HepG2 (cell line): Measurements from ENCODE around the gene EIF6. TPM values are rescaled to one million over a fixed set of nuclear protein-coding genes. Genes with fewer than 3 reads are reported as not detected.

Source experiments
- CEBPB ChIP-seq: IDR thresholded peaks from 2 replicates; pipeline ENCODE4 v1.6.1; 2011; ENCODE audit warnings: low read depth, low read length, improper control_type of control experiment, borderline replicate concordance
- FOXO1 ChIP-seq: sonication (generic); formaldehyde crosslinking; IDR thresholded peaks from 2 replicates; pipeline ENCODE4 v1.4.0; 2020; ENCODE audit warnings: missing genetic modification reagents
- IRF2 ChIP-seq: IDR thresholded peaks from 2 replicates; pipeline ENCODE4 v1.6.1; 2018; ENCODE audit warnings: missing genetic modification reagents, missing compliant biosample characterization
- KDM5B ChIP-seq: sonication (generic); formaldehyde crosslinking; IDR thresholded peaks from 2 replicates; pipeline ENCODE4 v1.4.0; 2020; ENCODE audit warnings: missing genetic modification reagents, mild to moderate bottlenecking, borderline replicate concordance
- MEIS1 ChIP-seq: sonication (generic); formaldehyde crosslinking; IDR thresholded peaks from 2 replicates; pipeline ENCODE4 v1.9.0; 2021; ENCODE audit warnings: mild to moderate bottlenecking, missing genetic modification reagents, moderate library complexity, borderline replicate concordance
- NR2F6 ChIP-seq, 2 experiments: IDR thresholded peaks; 2 replicates each; pipeline ENCODE4 v1.6.1; 2016; ENCODE audit warnings: antibody characterized with exemption in 1 of 2, mild to moderate bottlenecking in 1 of 2
- SAP130 ChIP-seq: IDR thresholded peaks from 2 replicates; pipeline ENCODE4 v1.6.1; 2016; ENCODE audit warnings: low read depth
- STAG1 ChIP-seq: sonication (generic); formaldehyde crosslinking; IDR thresholded peaks from 2 replicates; pipeline ENCODE4 v1.4.0; 2020; ENCODE audit warnings: missing genetic modification reagents
- ZFX ChIP-seq: sonication (generic); formaldehyde crosslinking; IDR thresholded peaks from 2 replicates; pipeline ENCODE4 v1.4.0; 2020; ENCODE audit warnings: mild to moderate bottlenecking, low read depth, missing genetic modification reagents, moderate library complexity
- ZKSCAN5 ChIP-seq: sonication (generic); formaldehyde crosslinking; IDR thresholded peaks from 2 replicates; pipeline ENCODE4 v1.5.1; 2020; ENCODE audit warnings: mild to moderate bottlenecking, missing genetic modification reagents
- ZNF251 ChIP-seq: sonication (generic); formaldehyde crosslinking; IDR thresholded peaks from 2 replicates; pipeline ENCODE4 v1.9.0; 2021; ENCODE audit warnings: mild to moderate bottlenecking, missing genetic modification reagents
- ZNF333 ChIP-seq: sonication (generic); formaldehyde crosslinking; IDR thresholded peaks from 2 replicates; pipeline ENCODE4 v1.4.0; 2020; ENCODE audit warnings: mild to moderate bottlenecking, missing genetic modification reagents, borderline replicate concordance
- ZSCAN9 ChIP-seq: IDR thresholded peaks from 2 replicates; pipeline ENCODE4 v1.6.1; 2016; ENCODE audit warnings: borderline replicate concordance
- polyA plus RNA-seq, 8 experiments: library from polyadenylated mRNA; depleted of rRNA in 3 of 8; stranded (reverse) in 7 of 8; unstranded in 1 of 8; fragments of >200 nt; fragmentation: Illumina TruSeq in 4 of 8; extraction: Trizol in 4 of 8; gene quantifications; 2 replicates each; pipeline versions ENCODE4 v1.2.1 to v1.2.3, GENCODE V29; 2011 to 2016; ENCODE audit warnings: low read depth in 4 of 8, missing spikeins in 1 of 8, mixed read lengths in 1 of 8; ENCODE audit not compliant: insufficient read depth in 1 of 8
- total RNA-seq, 5 experiments: library from RNA; depleted of rRNA; stranded (reverse); fragments of >200 nt; fragmentation: Illumina TruSeq; extraction: Trizol; gene quantifications; 2 replicates each; pipeline ENCODE4 v1.2.3, GENCODE V29; 2016; ENCODE audit warnings: low read depth in 1 of 5
- TF ChIP-seq, protein P1 (sequence below): sonication (generic); formaldehyde crosslinking; IDR thresholded peaks from 2 replicates; pipeline ENCODE4 v1.9.0; 2022; ENCODE audit warnings: missing genetic modification reagents, mild to moderate bottlenecking, borderline replicate concordance
- TF ChIP-seq, protein P2 (sequence below): sonication (generic); formaldehyde crosslinking; IDR thresholded peaks from 2 replicates; pipeline ENCODE4 v1.5.0; 2020; ENCODE audit warnings: mild to moderate bottlenecking, missing genetic modification reagents
- TF ChIP-seq, protein P3 (sequence below): IDR thresholded peaks from 2 replicates; pipeline ENCODE4 v1.6.1; 2016; ENCODE audit warnings: low read depth, missing genetic modification reagents, missing compliant biosample characterization
- TF ChIP-seq, protein P4 (sequence below): sonication (generic); formaldehyde crosslinking; IDR thresholded peaks from 2 replicates; pipeline ENCODE4 v1.5.0; 2020; ENCODE audit warnings: mild to moderate bottlenecking, missing genetic modification reagents, moderate library complexity
- TF ChIP-seq, protein P5 (sequence below): sonication (generic); formaldehyde crosslinking; IDR thresholded peaks from 2 replicates; pipeline ENCODE4 v1.8.1; 2023; ENCODE audit warnings: mild to moderate bottlenecking, missing genetic modification reagents

EIF6 gene
- total and polyA plus RNA-seq, 2 of the 13 experiments (the other 11 are each of a cell fraction or from before 2014, with no cell fraction given): 462 to 466 TPM

DNA sequence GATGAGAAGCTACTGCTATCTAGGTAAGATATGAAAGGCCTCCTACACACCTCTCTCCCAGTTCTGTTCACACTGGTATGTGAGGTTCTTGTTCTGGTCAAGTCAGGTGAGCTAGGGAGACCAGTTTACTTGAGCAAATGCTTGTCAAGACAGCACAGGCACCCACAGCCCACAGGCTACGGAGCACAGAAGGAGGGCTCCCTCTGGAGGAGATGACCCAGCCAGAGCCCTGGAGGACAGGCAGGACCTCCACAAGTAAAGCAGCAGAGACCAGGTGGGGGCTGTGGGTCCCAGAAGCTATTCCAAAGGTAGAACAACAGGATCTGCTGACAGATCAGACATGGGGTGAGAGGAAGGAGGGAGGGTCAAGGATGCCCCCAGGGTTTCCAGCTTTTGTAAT, 19.8 kb downstream of the EIF6 start (continued):
- TF ChIP-seq MEIS1 (CRISPR knock-in tag) (0 out of 2 replicates have a peak, but pooled peaks have one; percentile 24), ZNF251 (CRISPR knock-in tag) (no peak), FOXO1 (CRISPR knock-in tag) (no peak), ZNF333 (no peak), ZKSCAN5 (CRISPR knock-in tag) (0 out of 2 replicates have a peak, but pooled peaks have one; percentile 39), STAG1 (peak; percentile 88), ZSCAN9 (no peak), IRF2 (CRISPR knock-in tag) (0 out of 2 replicates have a peak, but pooled peaks have one; percentile 15), NR2F6 (IDR thresholded peaks at IDR 0.05) (0 out of 2 replicates have a peak, but pooled peaks have one; percentile 8), NR2F6 (CRISPR knock-in tag; IDR thresholded peaks at IDR 0.05) (no peak), CEBPB (peak; percentile 29; the same call in 1 of the 2 replicates), KDM5B (0 out of 2 replicates have a peak, but pooled peaks have one; percentile 35), SAP130 (0 out of 2 replicates have a peak, but pooled peaks have one; percentile 33), ZFX (CRISPR knock-in tag) (peak; percentile 23; the same call in 1 of the 2 replicates)
- TF ChIP-seq, protein P1, sequence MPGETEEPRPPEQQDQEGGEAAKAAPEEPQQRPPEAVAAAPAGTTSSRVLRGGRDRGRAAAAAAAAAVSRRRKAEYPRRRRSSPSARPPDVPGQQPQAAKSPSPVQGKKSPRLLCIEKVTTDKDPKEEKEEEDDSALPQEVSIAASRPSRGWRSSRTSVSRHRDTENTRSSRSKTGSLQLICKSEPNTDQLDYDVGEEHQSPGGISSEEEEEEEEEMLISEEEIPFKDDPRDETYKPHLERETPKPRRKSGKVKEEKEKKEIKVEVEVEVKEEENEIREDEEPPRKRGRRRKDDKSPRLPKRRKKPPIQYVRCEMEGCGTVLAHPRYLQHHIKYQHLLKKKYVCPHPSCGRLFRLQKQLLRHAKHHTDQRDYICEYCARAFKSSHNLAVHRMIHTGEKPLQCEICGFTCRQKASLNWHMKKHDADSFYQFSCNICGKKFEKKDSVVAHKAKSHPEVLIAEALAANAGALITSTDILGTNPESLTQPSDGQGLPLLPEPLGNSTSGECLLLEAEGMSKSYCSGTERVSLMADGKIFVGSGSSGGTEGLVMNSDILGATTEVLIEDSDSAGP (CRISPR knock-in tag): peak; percentile 13; the same call in 1 of the 2 replicates
- TF ChIP-seq, protein P2, sequence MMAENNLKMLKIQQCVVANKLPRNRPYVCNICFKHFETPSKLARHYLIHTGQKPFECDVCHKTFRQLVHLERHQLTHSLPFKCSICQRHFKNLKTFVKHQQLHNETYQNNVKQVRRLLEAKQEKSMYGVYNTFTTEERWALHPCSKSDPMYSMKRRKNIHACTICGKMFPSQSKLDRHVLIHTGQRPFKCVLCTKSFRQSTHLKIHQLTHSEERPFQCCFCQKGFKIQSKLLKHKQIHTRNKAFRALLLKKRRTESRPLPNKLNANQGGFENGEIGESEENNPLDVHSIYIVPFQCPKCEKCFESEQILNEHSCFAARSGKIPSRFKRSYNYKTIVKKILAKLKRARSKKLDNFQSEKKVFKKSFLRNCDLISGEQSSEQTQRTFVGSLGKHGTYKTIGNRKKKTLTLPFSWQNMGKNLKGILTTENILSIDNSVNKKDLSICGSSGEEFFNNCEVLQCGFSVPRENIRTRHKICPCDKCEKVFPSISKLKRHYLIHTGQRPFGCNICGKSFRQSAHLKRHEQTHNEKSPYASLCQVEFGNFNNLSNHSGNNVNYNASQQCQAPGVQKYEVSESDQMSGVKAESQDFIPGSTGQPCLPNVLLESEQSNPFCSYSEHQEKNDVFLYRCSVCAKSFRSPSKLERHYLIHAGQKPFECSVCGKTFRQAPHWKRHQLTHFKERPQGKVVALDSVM: peak; percentile 66; the same call in 1 of the 2 replicates
- TF ChIP-seq, protein P3, sequence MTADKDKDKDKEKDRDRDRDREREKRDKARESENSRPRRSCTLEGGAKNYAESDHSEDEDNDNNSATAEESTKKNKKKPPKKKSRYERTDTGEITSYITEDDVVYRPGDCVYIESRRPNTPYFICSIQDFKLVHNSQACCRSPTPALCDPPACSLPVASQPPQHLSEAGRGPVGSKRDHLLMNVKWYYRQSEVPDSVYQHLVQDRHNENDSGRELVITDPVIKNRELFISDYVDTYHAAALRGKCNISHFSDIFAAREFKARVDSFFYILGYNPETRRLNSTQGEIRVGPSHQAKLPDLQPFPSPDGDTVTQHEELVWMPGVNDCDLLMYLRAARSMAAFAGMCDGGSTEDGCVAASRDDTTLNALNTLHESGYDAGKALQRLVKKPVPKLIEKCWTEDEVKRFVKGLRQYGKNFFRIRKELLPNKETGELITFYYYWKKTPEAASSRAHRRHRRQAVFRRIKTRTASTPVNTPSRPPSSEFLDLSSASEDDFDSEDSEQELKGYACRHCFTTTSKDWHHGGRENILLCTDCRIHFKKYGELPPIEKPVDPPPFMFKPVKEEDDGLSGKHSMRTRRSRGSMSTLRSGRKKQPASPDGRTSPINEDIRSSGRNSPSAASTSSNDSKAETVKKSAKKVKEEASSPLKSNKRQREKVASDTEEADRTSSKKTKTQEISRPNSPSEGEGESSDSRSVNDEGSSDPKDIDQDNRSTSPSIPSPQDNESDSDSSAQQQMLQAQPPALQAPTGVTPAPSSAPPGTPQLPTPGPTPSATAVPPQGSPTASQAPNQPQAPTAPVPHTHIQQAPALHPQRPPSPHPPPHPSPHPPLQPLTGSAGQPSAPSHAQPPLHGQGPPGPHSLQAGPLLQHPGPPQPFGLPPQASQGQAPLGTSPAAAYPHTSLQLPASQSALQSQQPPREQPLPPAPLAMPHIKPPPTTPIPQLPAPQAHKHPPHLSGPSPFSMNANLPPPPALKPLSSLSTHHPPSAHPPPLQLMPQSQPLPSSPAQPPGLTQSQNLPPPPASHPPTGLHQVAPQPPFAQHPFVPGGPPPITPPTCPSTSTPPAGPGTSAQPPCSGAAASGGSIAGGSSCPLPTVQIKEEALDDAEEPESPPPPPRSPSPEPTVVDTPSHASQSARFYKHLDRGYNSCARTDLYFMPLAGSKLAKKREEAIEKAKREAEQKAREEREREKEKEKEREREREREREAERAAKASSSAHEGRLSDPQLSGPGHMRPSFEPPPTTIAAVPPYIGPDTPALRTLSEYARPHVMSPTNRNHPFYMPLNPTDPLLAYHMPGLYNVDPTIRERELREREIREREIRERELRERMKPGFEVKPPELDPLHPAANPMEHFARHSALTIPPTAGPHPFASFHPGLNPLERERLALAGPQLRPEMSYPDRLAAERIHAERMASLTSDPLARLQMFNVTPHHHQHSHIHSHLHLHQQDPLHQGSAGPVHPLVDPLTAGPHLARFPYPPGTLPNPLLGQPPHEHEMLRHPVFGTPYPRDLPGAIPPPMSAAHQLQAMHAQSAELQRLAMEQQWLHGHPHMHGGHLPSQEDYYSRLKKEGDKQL (CRISPR knock-in tag): no peak
- TF ChIP-seq, protein P4, sequence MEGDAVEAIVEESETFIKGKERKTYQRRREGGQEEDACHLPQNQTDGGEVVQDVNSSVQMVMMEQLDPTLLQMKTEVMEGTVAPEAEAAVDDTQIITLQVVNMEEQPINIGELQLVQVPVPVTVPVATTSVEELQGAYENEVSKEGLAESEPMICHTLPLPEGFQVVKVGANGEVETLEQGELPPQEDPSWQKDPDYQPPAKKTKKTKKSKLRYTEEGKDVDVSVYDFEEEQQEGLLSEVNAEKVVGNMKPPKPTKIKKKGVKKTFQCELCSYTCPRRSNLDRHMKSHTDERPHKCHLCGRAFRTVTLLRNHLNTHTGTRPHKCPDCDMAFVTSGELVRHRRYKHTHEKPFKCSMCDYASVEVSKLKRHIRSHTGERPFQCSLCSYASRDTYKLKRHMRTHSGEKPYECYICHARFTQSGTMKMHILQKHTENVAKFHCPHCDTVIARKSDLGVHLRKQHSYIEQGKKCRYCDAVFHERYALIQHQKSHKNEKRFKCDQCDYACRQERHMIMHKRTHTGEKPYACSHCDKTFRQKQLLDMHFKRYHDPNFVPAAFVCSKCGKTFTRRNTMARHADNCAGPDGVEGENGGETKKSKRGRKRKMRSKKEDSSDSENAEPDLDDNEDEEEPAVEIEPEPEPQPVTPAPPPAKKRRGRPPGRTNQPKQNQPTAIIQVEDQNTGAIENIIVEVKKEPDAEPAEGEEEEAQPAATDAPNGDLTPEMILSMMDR (CRISPR knock-in tag): peak; percentile 82
- TF ChIP-seq, protein P5, sequence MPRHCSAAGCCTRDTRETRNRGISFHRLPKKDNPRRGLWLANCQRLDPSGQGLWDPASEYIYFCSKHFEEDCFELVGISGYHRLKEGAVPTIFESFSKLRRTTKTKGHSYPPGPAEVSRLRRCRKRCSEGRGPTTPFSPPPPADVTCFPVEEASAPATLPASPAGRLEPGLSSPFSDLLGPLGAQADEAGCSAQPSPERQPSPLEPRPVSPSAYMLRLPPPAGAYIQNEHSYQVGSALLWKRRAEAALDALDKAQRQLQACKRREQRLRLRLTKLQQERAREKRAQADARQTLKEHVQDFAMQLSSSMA (CRISPR knock-in tag): no peak
